Epithelial cell of proximal tubule (primary cell): ENCODE results near the gene PIPOX. TPM values are rescaled to one million over a fixed set of nuclear protein-coding genes. Genes with fewer than 3 reads are reported as not detected.

Experiments
- DNase-seq: peaks from one replicate; pipeline ENCODE4 v3.0.0-alpha.2; 2011; ENCODE audit warnings: low read depth
- H3K4me3 ChIP-seq: 2 replicates; pipeline ENCODE4 v1.5.1; 2011; ENCODE audit warnings: low read depth, mild to moderate bottlenecking, low read length
- total RNA-seq: library from RNA; depleted of rRNA; stranded (reverse); fragments of >200 nt; gene quantifications from 2 replicates; pipeline ENCODE4 v1.2.3, GENCODE V29; 2015
- TF ChIP-seq, protein P1 (sequence below): conservative IDR thresholded peaks from 2 replicates; pipeline ENCODE4 v1.5.1; 2012; ENCODE audit warnings: low read depth, mild to moderate bottlenecking, low read length

Gene PIPOX
- total RNA-seq, 1 donor from 2014 or later, result 0.35 TPM

DNA sequence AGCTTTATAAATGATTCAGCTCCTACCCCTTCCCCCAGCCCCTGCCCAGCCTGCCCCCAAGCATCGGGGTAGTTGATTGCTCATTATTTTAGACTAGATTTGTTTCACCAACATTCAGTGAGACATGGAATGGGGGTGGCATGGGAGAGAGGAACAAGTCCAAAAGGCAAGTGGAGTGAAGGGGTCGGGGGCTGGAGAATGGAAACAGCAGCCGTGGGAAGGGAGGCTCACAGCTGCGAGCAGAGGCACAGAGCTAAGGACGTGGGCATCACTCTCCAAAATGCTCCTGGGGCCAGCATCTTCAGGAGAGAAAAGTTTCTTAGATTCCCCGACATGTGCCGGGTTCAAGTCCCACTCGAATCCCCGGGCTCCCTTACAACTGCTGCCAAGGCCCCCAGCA is 19.3 kb downstream of the PIPOX start:
- DNase-seq, result no peak
- TF ChIP-seq, protein P1, sequence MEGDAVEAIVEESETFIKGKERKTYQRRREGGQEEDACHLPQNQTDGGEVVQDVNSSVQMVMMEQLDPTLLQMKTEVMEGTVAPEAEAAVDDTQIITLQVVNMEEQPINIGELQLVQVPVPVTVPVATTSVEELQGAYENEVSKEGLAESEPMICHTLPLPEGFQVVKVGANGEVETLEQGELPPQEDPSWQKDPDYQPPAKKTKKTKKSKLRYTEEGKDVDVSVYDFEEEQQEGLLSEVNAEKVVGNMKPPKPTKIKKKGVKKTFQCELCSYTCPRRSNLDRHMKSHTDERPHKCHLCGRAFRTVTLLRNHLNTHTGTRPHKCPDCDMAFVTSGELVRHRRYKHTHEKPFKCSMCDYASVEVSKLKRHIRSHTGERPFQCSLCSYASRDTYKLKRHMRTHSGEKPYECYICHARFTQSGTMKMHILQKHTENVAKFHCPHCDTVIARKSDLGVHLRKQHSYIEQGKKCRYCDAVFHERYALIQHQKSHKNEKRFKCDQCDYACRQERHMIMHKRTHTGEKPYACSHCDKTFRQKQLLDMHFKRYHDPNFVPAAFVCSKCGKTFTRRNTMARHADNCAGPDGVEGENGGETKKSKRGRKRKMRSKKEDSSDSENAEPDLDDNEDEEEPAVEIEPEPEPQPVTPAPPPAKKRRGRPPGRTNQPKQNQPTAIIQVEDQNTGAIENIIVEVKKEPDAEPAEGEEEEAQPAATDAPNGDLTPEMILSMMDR, result no peak
- H3K4me3 ChIP-seq, result no peak overlapping the region

DNA sequence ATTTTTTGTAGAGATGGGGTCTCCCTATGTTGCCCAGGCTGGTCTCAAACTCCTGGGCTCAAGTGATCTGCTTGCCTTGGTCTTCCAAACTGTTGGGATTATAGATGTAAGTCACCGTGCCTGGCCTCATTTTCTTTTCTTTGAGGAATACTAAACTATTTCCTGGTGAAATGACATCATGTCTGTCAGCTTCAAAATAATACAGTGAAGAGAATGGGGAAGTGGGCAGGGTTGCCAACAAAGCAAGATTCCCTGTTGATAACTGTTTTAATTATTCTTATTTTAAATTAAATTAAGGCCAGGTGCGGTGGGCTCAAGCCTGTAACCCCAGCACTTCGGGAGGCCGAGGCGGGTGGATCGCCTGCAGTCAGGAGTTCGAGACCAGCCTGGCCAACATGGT is 21.1 kb downstream of the PIPOX start:
- TF ChIP-seq, protein P1, result no peak
- H3K4me3 ChIP-seq, result no peak overlapping the region
- DNase-seq, result no peak

DNA sequence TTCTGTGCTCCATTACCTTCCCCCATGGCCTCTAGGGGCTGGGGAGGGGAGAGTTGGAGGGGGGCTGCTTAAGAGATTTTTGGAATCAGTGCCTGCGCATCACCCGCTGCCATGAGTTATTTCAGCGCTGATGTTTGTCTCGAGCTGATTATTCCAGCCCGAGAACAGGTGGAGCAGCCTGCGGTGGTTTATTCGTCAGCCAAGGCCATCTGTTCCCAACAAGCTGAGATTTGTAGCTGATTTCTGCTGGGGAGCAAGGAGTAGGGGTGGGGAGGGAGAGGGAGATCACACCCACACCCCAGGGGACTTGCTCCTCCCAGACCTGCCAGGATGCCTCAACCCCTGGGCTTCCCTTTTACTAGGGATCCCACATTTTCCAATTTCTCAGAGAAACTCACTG is 23.1 kb downstream of the PIPOX start:
- no peak overlapping the region for H3K4me3 ChIP-seq
- no peak for DNase-seq
- TF ChIP-seq, protein P1, result no peak

DNA sequence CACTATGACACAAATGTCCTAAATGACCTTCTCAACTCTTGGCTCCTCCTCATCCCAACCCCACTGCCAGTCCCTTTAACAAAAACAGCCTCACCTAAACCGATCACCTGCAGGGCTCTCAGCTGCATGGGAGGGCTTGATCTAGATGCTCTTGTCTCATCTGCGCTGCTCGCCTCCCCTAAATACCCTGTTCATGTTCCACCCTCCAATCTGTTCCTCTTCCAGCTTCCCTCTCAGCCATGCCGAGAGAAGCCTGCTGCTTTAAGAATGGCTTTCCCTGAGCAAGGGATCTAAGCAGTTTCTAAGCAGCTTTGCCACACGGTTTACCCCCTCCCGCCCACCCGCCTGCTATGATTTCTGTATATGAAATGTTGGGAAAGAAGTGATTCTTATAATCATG is 23.7 kb downstream of the PIPOX start:
- DNase-seq, result no peak
- TF ChIP-seq, protein P1, result no peak
- H3K4me3 ChIP-seq, result no peak overlapping the region

DNA sequence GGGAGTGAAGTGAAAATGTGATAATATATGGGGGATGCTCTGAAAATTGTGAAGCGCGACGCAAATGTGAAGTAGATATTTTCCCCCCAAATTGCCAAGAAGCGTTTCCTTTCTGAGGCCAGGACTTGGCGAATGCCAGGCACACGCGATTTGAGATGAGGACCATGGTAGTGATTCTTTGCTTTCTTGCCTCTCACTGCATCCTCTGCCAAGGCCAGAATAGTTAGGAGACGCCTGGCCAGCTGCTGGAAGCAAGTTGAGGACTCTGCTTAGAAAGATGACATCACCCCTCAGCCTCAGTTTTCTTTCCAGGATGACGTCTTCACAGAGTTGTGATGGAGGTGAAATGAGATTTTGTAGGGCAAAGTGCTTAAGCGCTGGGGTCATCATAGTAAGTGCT is 25.9 kb downstream of the PIPOX start:
- TF ChIP-seq, protein P1, result no peak
- no peak overlapping the region for H3K4me3 ChIP-seq
- no peak for DNase-seq

DNA sequence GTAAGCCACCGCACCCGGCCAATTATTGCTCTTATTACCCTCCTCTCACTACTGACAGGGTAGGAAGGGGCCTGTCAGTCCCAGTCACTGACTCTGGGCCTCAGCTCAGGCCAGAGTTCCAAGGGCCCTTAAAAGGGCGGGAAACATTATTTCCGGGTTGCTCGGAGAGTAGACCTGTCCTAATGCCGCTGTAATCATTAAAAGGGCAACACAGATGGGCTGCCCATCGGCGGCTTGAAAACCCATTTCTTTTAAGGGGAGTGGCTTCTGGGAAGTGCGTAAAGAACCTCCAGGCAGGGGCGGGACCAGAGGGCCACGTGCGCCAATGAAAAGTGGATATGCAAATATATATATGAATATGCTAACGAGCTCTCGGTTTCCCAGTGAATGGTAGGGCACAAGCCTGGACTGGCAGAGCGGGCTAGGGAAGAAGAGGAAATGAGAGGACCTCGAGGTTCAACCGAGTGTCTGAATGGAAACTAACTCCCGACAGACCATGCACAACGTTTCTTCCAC is 26.6 kb downstream of the PIPOX start:
- no peak overlapping the region for H3K4me3 ChIP-seq
- TF ChIP-seq, protein P1, result no peak
- no peak for DNase-seq

DNA sequence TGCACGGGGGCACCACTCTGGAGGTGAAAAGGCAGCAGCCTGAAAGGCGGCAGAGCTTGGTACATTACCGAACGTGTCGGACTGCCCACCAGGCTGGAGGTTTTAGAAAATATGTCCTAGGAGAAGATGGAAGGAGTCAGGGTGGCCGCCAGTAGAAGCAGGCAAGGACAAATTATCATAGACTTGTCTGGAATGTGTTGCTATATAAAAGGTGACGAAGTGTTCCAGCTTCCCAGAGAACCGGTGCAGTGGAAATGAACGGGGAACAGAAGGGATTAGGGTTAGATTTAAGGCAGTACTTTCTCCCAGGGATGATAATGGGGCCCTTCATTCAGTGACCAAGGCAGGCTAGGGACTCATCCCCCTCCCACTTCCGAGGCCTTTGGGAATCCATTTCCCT is 27.4 kb downstream of the PIPOX start:
- DNase-seq, result no peak
- TF ChIP-seq, protein P1, result no peak
- no peak overlapping the region for H3K4me3 ChIP-seq
